Duodenal mucosa (tissue), 2 donors: ENCODE measurements around the gene BCAS3.
"Not testable (repeated sequence)": the region's sequence is repeated elsewhere in the genome, so short reads cannot be mapped to it uniquely, and the experiment has no call there.

Experiments
- H3K27ac ChIP-seq: one replicate; pipeline ENCODE4 v1.7.0; 2013; ENCODE audit warnings: low read depth, low read length
- H3K27me3 ChIP-seq, 2 donors: one replicate each; pipeline ENCODE4 v1.7.0; 2013; ENCODE audit warnings: low read length in 2 of 2, control low read depth in 1 of 2; ENCODE audit not compliant: insufficient read depth in 2 of 2, control insufficient read depth in 1 of 2
- H3K36me3 ChIP-seq, 2 donors: one replicate each; pipeline ENCODE4 v1.7.0; 2013; ENCODE audit warnings: low read length in 2 of 2, control low read depth in 1 of 2; ENCODE audit not compliant: insufficient read depth in 2 of 2, control insufficient read depth in 1 of 2
- H3K4me1 ChIP-seq, 2 donors: one replicate each; pipeline ENCODE4 v1.7.0; 2013; ENCODE audit warnings: low read length in 2 of 2, control low read depth in 1 of 2; ENCODE audit not compliant: insufficient read depth in 2 of 2, control insufficient read depth in 1 of 2
- H3K4me3 ChIP-seq, 2 donors: one replicate each; pipeline ENCODE4 v1.7.0; 2013; ENCODE audit warnings: low read length in 2 of 2, low read depth in 1 of 2
- H3K9ac ChIP-seq, 2 donors: one replicate each; pipeline ENCODE4 v1.7.0; 2013; ENCODE audit warnings: low read length in 2 of 2, low read depth in 1 of 2
- H3K9me3 ChIP-seq, 2 donors: one replicate each; pipeline ENCODE4 v1.7.0; 2013; ENCODE audit warnings: low read length in 2 of 2, control low read depth in 1 of 2; ENCODE audit not compliant: control insufficient read depth in 1 of 2

BCAS3 gene

GRCh38 chr17:61237275-61237674 is 559.6 kb downstream of the BCAS3 start:
- Histone ChIP-seq H3K27ac (no peak overlapping the region), H3K4me1 (peaks cover 3 to 13% of the 10 kb centered on the region in 2 donors), H3K4me3 (no peak overlapping the region), H3K36me3 (no peaks in the 10 kb centered on the region), H3K9me3 (no peaks in the 10 kb centered on the region), H3K27me3 (no peaks in the 10 kb centered on the region), H3K9ac (no peak overlapping the region)

- Histone ChIP-seq H3K36me3 (no peaks in the 10 kb centered on the region), H3K4me3 (no peak overlapping the region), H3K27ac (no peak overlapping the region), H3K27me3 (no peaks in the 10 kb centered on the region), H3K9ac (no peak overlapping the region), H3K4me1 (peaks cover 3 to 13% of the 10 kb centered on the region in 2 donors), H3K9me3 (no peaks in the 10 kb centered on the region)
Measured at GRCh38 chr17:61238455-61238933, 560.8 kb downstream of the BCAS3 start.

GRCh38 chr17:61239327-61239726 is 561.7 kb downstream of the BCAS3 start:
- Histone ChIP-seq H3K4me3 (no peak overlapping the region), H3K36me3 (no peaks in the 10 kb centered on the region), H3K9me3 (no peaks in the 10 kb centered on the region), H3K27ac (no peak overlapping the region), H3K9ac (no peak overlapping the region), H3K27me3 (no peaks in the 10 kb centered on the region), H3K4me1 (peaks cover 3 to 13% of the 10 kb centered on the region in 2 donors)

- no peaks in the 10 kb centered on the region for H3K9me3 ChIP-seq
- peaks cover 3 to 13% of the 10 kb centered on the region in 2 donors for H3K4me1 ChIP-seq
- H3K4me3 ChIP-seq, result no peak overlapping the region
- H3K36me3 ChIP-seq, result no peaks in the 10 kb centered on the region
- no peak overlapping the region for H3K9ac ChIP-seq
- no peak overlapping the region for H3K27ac ChIP-seq
- H3K27me3 ChIP-seq, result no peaks in the 10 kb centered on the region
Measured at GRCh38 chr17:61239953-61240352, 562.3 kb downstream of the BCAS3 start.

GRCh38 chr17:61240851-61241468 is 563.3 kb downstream of the BCAS3 start:
- Histone ChIP-seq H3K9me3 (no peaks in the 10 kb centered on the region), H3K4me3 (no peak overlapping the region), H3K36me3 (no peaks in the 10 kb centered on the region), H3K27me3 (no peaks in the 10 kb centered on the region), H3K9ac (no peak overlapping the region), H3K27ac (no peak overlapping the region), H3K4me1 (peaks cover 3 to 13% of the 10 kb centered on the region in 2 donors)

- H3K9ac ChIP-seq, H3K27ac ChIP-seq, H3K36me3 ChIP-seq, H3K27me3 ChIP-seq, H3K4me3 ChIP-seq, H3K9me3 ChIP-seq: not testable (repeated sequence)
- H3K4me1 ChIP-seq, result peaks cover 10 to 25% of the 10 kb centered on the region in 2 donors
Measured at GRCh38 chr17:61244988-61245387, 567.3 kb downstream of the BCAS3 start.

- Histone ChIP-seq H3K9me3 (no peaks in the 10 kb centered on the region), H3K27me3 (no peaks in the 10 kb centered on the region), H3K9ac (no peak overlapping the region), H3K27ac (no peak overlapping the region), H3K4me1 (peaks cover 10 to 31% of the 10 kb centered on the region in 2 donors), H3K4me3 (no peak overlapping the region), H3K36me3 (no peaks in the 10 kb centered on the region)
Measured at GRCh38 chr17:61245706-61246135, 568.1 kb downstream of the BCAS3 start.

GRCh38 chr17:61247439-61247838 is 569.8 kb downstream of the BCAS3 start:
- Histone ChIP-seq H3K36me3 (no peaks in the 10 kb centered on the region), H3K27me3 (no peaks in the 10 kb centered on the region), H3K9ac (no peak overlapping the region), H3K4me3 (no peak overlapping the region), H3K27ac (no peak overlapping the region), H3K9me3 (no peaks in the 10 kb centered on the region), H3K4me1 (peaks cover 10 to 45% of the 10 kb centered on the region in 2 donors)

- Histone ChIP-seq H3K4me1 (peaks cover 10 to 49% of the 10 kb centered on the region in 2 donors), H3K36me3 (no peaks in the 10 kb centered on the region), H3K9me3 (no peaks in the 10 kb centered on the region), H3K27ac (no peak overlapping the region), H3K4me3 (no peak overlapping the region), H3K9ac (no peak overlapping the region), H3K27me3 (no peaks in the 10 kb centered on the region)
Measured at GRCh38 chr17:61248399-61248798, 570.7 kb downstream of the BCAS3 start.

- no peak overlapping the region for H3K4me3 ChIP-seq
- no peak overlapping the region for H3K27ac ChIP-seq
- H3K9me3 ChIP-seq, result no peaks in the 10 kb centered on the region
- peaks cover 10 to 57% of the 10 kb centered on the region in 2 donors for H3K4me1 ChIP-seq
- no peaks in the 10 kb centered on the region for H3K27me3 ChIP-seq
- no peak overlapping the region for H3K9ac ChIP-seq
- H3K36me3 ChIP-seq, result no peaks in the 10 kb centered on the region
Measured at GRCh38 chr17:61249649-61250299, 572.1 kb downstream of the BCAS3 start.
